ENCODE results near the gene DNAAF9. TPM values are rescaled to one million over a fixed set of nuclear protein-coding genes. Genes with fewer than 3 reads are reported as not detected.
"Not testable (repeated sequence)": the region's sequence is repeated elsewhere in the genome, so short reads cannot be mapped to it uniquely, and the experiment has no call there.

DNAAF9 gene
- 18.8 and 21.1 TPM in 2 replicates for total RNA-seq

GRCh38 chr20:3407040-3407770 lies at the start of gene DNAAF9:
TSS of gene DNAAF9 (minus strand) at chr20:3407669. CDS start at chr20:3407557, 112 bp downstream.
- DNase-seq (ENCODE audit: extremely low read depth, low read depth, low spot score) = no peak

GRCh38 chr20:3456648-3457047 lies 49.2 kb upstream of the DNAAF9 start:
- DNase-seq (ENCODE audit: extremely low read depth, low read depth, low spot score) = no peak

- DNase-seq (ENCODE audit: extremely low read depth, low read depth, low spot score) = no peak
Measured at GRCh38 chr20:3454831-3455230, 47.4 kb upstream of the DNAAF9 start.

GRCh38 chr20:3452690-3453089 lies 45.2 kb upstream of the DNAAF9 start:
- no peak for DNase-seq (ENCODE audit: extremely low read depth, low read depth, low spot score)

- DNase-seq (ENCODE audit: extremely low read depth, low read depth, low spot score) = no peak
Measured at GRCh38 chr20:3452136-3452535, 44.7 kb upstream of the DNAAF9 start.

GRCh38 chr20:3449319-3449718 lies 41.9 kb upstream of the DNAAF9 start:
- no peak for DNase-seq (ENCODE audit: extremely low read depth, low read depth, low spot score)

GRCh38 chr20:3447321-3447720 lies 39.9 kb upstream of the DNAAF9 start:
- no peak for DNase-seq (ENCODE audit: extremely low read depth, low read depth, low spot score)

GRCh38 chr20:3446779-3447178 lies 39.3 kb upstream of the DNAAF9 start:
- no peak for DNase-seq (ENCODE audit: extremely low read depth, low read depth, low spot score)

- no peak for DNase-seq (ENCODE audit: extremely low read depth, low read depth, low spot score)
Measured at GRCh38 chr20:3436864-3437574, 29.6 kb upstream of the DNAAF9 start.

- DNase-seq (ENCODE audit: extremely low read depth, low read depth, low spot score) = no peak
Measured at GRCh38 chr20:3434232-3434631, 26.8 kb upstream of the DNAAF9 start.

GRCh38 chr20:3433744-3434143 lies 26.3 kb upstream of the DNAAF9 start:
- no peak for DNase-seq (ENCODE audit: extremely low read depth, low read depth, low spot score)

GRCh38 chr20:3432844-3433243 lies 25.4 kb upstream of the DNAAF9 start:
- DNase-seq (ENCODE audit: extremely low read depth, low read depth, low spot score) = no peak

GRCh38 chr20:3431109-3431508 lies 23.6 kb upstream of the DNAAF9 start:
- no peak for DNase-seq (ENCODE audit: extremely low read depth, low read depth, low spot score)

- no peak for DNase-seq (ENCODE audit: extremely low read depth, low read depth, low spot score)
Measured at GRCh38 chr20:3430376-3431069, 23.1 kb upstream of the DNAAF9 start.

- DNase-seq (ENCODE audit: extremely low read depth, low read depth, low spot score) = not testable (repeated sequence)
Measured at GRCh38 chr20:3426766-3427165, 19.3 kb upstream of the DNAAF9 start.

- DNase-seq (ENCODE audit: extremely low read depth, low read depth, low spot score) = no peak
Measured at GRCh38 chr20:3423126-3423525, 15.7 kb upstream of the DNAAF9 start.

GRCh38 chr20:3421985-3422384 lies 14.5 kb upstream of the DNAAF9 start:
- no peak for DNase-seq (ENCODE audit: extremely low read depth, low read depth, low spot score)

GRCh38 chr20:3420211-3420707 lies 12.8 kb upstream of the DNAAF9 start:
- no peak for DNase-seq (ENCODE audit: extremely low read depth, low read depth, low spot score)

- DNase-seq (ENCODE audit: extremely low read depth, low read depth, low spot score) = not testable (repeated sequence)
Measured at GRCh38 chr20:3418161-3418560, 10.7 kb upstream of the DNAAF9 start.

GRCh38 chr20:3414122-3414521 lies 6.7 kb upstream of the DNAAF9 start:
- DNase-seq (ENCODE audit: extremely low read depth, low read depth, low spot score) = no peak

GRCh38 chr20:3413393-3413889 lies 6.0 kb upstream of the DNAAF9 start:
- no peak for DNase-seq (ENCODE audit: extremely low read depth, low read depth, low spot score)

Measured in glomerular endothelial cell (primary cell).